Endothelial cell of umbilical vein (primary cell): ENCODE measurements around the gene BCAS4. TPM values are rescaled to one million over a fixed set of nuclear protein-coding genes. Genes with fewer than 3 reads are reported as not detected.

Source experiments
- BruUV-seq: library from RNA; stranded (reverse); fragments of 400-500 nt; replicated peaks from 2 replicates; lab custom pipeline; 2021; lab: Mats Ljungman, UMichigan
- CTCF ChIA-PET: fragments of 300-600, 350-600 bp; sonication (Branson Sonifier 250); formaldehyde crosslinking; loops from one replicate; lab custom pipeline; 2021; ENCODE audit warnings: antibody characterized with exemption, inconsistent platforms; lab: Charles Lee
- POLR2A ChIA-PET: fragments of 300-600, 350-600 bp; sonication (Branson Sonifier 250); formaldehyde crosslinking; loops from one replicate; lab custom pipeline; 2021; ENCODE audit warnings: antibody characterized with exemption, inconsistent platforms; lab: Charles Lee
- DNase-seq: peaks from one replicate; pipeline ENCODE4 v3.0.0-alpha.2; 2011; ENCODE audit warnings: low read depth, low spot score
- FAIRE-seq: peaks from 2 replicates; lab custom pipeline; 2011; peaks lifted over from hg19 to GRCh38; lab: Jason Lieb, UNC
- H2AFZ ChIP-seq: 2 replicates; pipeline ENCODE4 v1.6.0; 2012; ENCODE audit warnings: low read depth, low read length, control low read depth, inconsistent platforms
- H3K27ac ChIP-seq: 2 replicates; pipeline ENCODE4 v1.5.1; 2011; ENCODE audit warnings: low read depth, mild to moderate bottlenecking, control low read depth, low read length, moderate library complexity; ENCODE audit not compliant: insufficient read depth
- H3K27me3 ChIP-seq, 2 experiments: 2 replicates each; pipeline versions ENCODE4 v1.6.0 to v1.6.1; 2011; ENCODE audit warnings: low read length in 2 of 2, mixed read lengths in 1 of 2; ENCODE audit not compliant: control insufficient read depth in 2 of 2, insufficient read depth in 2 of 2
- H3K36me3 ChIP-seq, 2 experiments: 2 replicates in 1 of 2; 3 replicates in 1 of 2; pipeline ENCODE4 v1.5.1; 2011; ENCODE audit warnings: low read length in 2 of 2, mild to moderate bottlenecking in 1 of 2, moderate library complexity in 1 of 2; ENCODE audit not compliant: control insufficient read depth in 2 of 2, insufficient read depth in 2 of 2; ENCODE audit errors: extremely low read depth in 1 of 2
- H3K4me1 ChIP-seq: 3 replicates; pipeline ENCODE4 v1.5.1; 2011; ENCODE audit warnings: mild to moderate bottlenecking, low read length; ENCODE audit not compliant: control insufficient read depth, insufficient read depth; ENCODE audit errors: extremely low read depth
- H3K4me2 ChIP-seq: 2 replicates; pipeline ENCODE4 v1.6.1; 2011; ENCODE audit warnings: low read length, control low read depth, mixed read lengths; ENCODE audit not compliant: insufficient read depth
- H3K4me3 ChIP-seq, 3 experiments: fragments of 200-600 bp in 1 of 3; sonication (generic), shearing (Covaris generic) in 1 of 3; replicated peaks in 1 of 3; 2 replicates each; pipeline ENCODE4 v1.5.1; 2011 to 2016; ENCODE audit warnings: control low read depth in 3 of 3, low read length in 3 of 3, mild to moderate bottlenecking in 2 of 3, inconsistent platforms in 1 of 3, low read depth in 1 of 3, moderate library complexity in 1 of 3; ENCODE audit not compliant: insufficient read depth in 1 of 3
- H3K79me2 ChIP-seq: 2 replicates; pipeline ENCODE4 v1.6.0; 2012; ENCODE audit warnings: low read length, inconsistent platforms; ENCODE audit not compliant: control insufficient read depth, insufficient read depth
- H3K9ac ChIP-seq: replicated peaks from 2 replicates; pipeline ENCODE3; 2011; ENCODE audit warnings: low read length, control low read depth; ENCODE audit not compliant: insufficient read depth; ENCODE audit errors: extremely low read depth
- H3K9me1 ChIP-seq: replicated peaks from 3 replicates; pipeline ENCODE4 v1.6.0; 2011; ENCODE audit warnings: mild to moderate bottlenecking, low read length; ENCODE audit not compliant: control insufficient read depth, insufficient read depth; ENCODE audit errors: extremely low read depth
- H3K9me3 ChIP-seq: replicated peaks from 2 replicates; pipeline ENCODE4 v1.5.1; 2012; ENCODE audit warnings: low read length, inconsistent platforms; ENCODE audit not compliant: control insufficient read depth, insufficient read depth
- H4K20me1 ChIP-seq: replicated peaks from 2 replicates; pipeline ENCODE3; 2011; ENCODE audit warnings: mild to moderate bottlenecking, low read length; ENCODE audit not compliant: control insufficient read depth, insufficient read depth; ENCODE audit errors: extremely low read depth
- CTCF ChIP-seq, 2 donors: IDR thresholded peaks; 1 replicate in 1 of 2; 2 replicates in 1 of 2; pipeline ENCODE4 v1.5.1; 2011; ENCODE audit warnings: low read length in 2 of 2, mild to moderate bottlenecking in 2 of 2, moderate library complexity in 2 of 2, control low read depth in 1 of 2, inconsistent platforms in 1 of 2, low read depth in 1 of 2; ENCODE audit not compliant: insufficient read depth in 1 of 2; ENCODE audit errors: extremely low read depth in 1 of 2
- EZH2 ChIP-seq: IDR thresholded peaks from 2 replicates; pipeline ENCODE4 v1.6.1; 2012; ENCODE audit warnings: borderline replicate concordance, low read depth, mild to moderate bottlenecking, moderate library complexity, low read length, inconsistent platforms; ENCODE audit not compliant: severe bottlenecking
- FOS ChIP-seq: IDR thresholded peaks from 2 replicates; pipeline ENCODE4 v1.6.1; 2011; ENCODE audit warnings: mild to moderate bottlenecking, low read length, moderate library complexity, borderline replicate concordance; ENCODE audit not compliant: insufficient read depth
- GATA2 ChIP-seq: IDR thresholded peaks from 2 replicates; pipeline ENCODE4 v1.7.0; 2011; ENCODE audit warnings: low read depth, mild to moderate bottlenecking, moderate library complexity, mixed read lengths, low read length; ENCODE audit not compliant: insufficient read length, insufficient read depth
- JUN ChIP-seq: IDR thresholded peaks from 2 replicates; pipeline ENCODE4 v1.6.1; 2011; ENCODE audit warnings: borderline replicate concordance, low read depth; ENCODE audit not compliant: insufficient read length, insufficient read depth
- MYC ChIP-seq: IDR thresholded peaks from one replicate; pipeline ENCODE4 v1.6.1; 2011; ENCODE audit warnings: mild to moderate bottlenecking, low read depth, low read length
- POLR2A ChIP-seq: IDR thresholded peaks from 2 replicates; pipeline ENCODE4 v1.6.1; 2012; ENCODE audit warnings: low read depth, mild to moderate bottlenecking, control low read depth, low read length
- POLR2AphosphoS5 ChIP-seq: IDR thresholded peaks from 2 replicates; pipeline ENCODE4 v1.6.1; 2012; ENCODE audit warnings: low read depth, mild to moderate bottlenecking, control low read depth, low read length, moderate library complexity; ENCODE audit not compliant: insufficient read depth
- dilution Hi-C: fragments of 300-500 bp; cut with MboI; formaldehyde crosslinking; loops from one replicate; pipeline ENCODE4 v1.15.0; 2019; ENCODE audit warnings: low sequenced_read_pairs; ENCODE audit not compliant: extremely low pct_ligation_motif_present
- intact Hi-C: fragments of 100-400 bp; cut with micrococcal nuclease; formaldehyde crosslinking; loops from one replicate; pipeline ENCODE4 v1.10.0; 2022
- polyA plus RNA-seq, 4 experiments: library from polyadenylated mRNA; depleted of rRNA in 3 of 4; stranded (reverse) in 3 of 4; unstranded in 1 of 4; fragments of >200 nt; gene quantifications; 2 replicates each; pipeline versions ENCODE4 v1.2.1 to v1.2.3, GENCODE V29; 2011 to 2012; ENCODE audit warnings: missing spikeins in 1 of 4
- total RNA-seq: library from RNA; stranded (reverse); gene quantifications from 2 replicates; pipeline ENCODE4 v1.2.3, GENCODE V29; 2021
- TF ChIP-seq, protein P1 (sequence below): IDR thresholded peaks from 2 replicates; pipeline ENCODE4 v1.6.1; 2011; ENCODE audit not compliant: insufficient read depth, insufficient read length

The BCAS4 gene
- total and polyA plus RNA-seq, 2 donors (not counting 3 experiments of a cell fraction or from before 2014, with no cell fraction given): 1.0 to 1.5 TPM

- no peak overlapping the region for H3K9ac ChIP-seq
- ChIA-PET CTCF (interaction anchor here (1.4 kb wide), 1 partner anchor 12 kb away, joined by 6 read pairs; no protein-coding TSS in a partner anchor), POLR2A (no interaction called here)
- H4K20me1 ChIP-seq: no peaks in the 10 kb centered on the region
- no TSS peak for BruUV-seq
- TF ChIP-seq EZH2: no peak
- no peak for TF ChIP-seq POLR2A
- TF ChIP-seq POLR2AphosphoS5: no peak
- no peak for TF ChIP-seq GATA2
- TF ChIP-seq, protein P1, sequence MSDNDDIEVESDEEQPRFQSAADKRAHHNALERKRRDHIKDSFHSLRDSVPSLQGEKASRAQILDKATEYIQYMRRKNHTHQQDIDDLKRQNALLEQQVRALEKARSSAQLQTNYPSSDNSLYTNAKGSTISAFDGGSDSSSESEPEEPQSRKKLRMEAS: no peak
- TF ChIP-seq CTCF (IDR thresholded peaks at IDR 0.05; ENCODE audit: extremely low read depth in 1 of 2, insufficient read depth in 1 of 2, low read depth in 1 of 2, low read length in 2 of 2): no peak
- no peak for TF ChIP-seq MYC
- no peak for TF ChIP-seq FOS
- TF ChIP-seq JUN: no peak
- DNase-seq: no peak
- H2AFZ ChIP-seq: no peak overlapping the region
- FAIRE-seq: no peak
- H3K27ac ChIP-seq: no peak overlapping the region
- H3K4me1 ChIP-seq: no peaks in the 10 kb centered on the region
- peaks cover 0 to 2% of the 10 kb centered on the region in 2 experiments for H3K27me3 ChIP-seq
- no peaks in the 10 kb centered on the region for H3K9me3 ChIP-seq
- H3K9me1 ChIP-seq: no peaks in the 10 kb centered on the region
- no peaks in the 10 kb centered on the region for H3K36me3 ChIP-seq
- no peak overlapping the region for H3K4me3 ChIP-seq
- dilution Hi-C loops: no loop called here
- no peak overlapping the region for H3K4me2 ChIP-seq
- intact Hi-C loops: no loop called here
- H3K79me2 ChIP-seq: no peaks in the 10 kb centered on the region
Measured at GRCh38 chr20:50762045-50762422, 32.8 kb upstream of the BCAS4 start.
